GM19468 (cell line): ENCODE measurements around the gene AK4.

Experiments
- ATAC-seq: cut with Tn5 transposase; IDR thresholded peaks from one replicate; pipeline ENCODE4 v1.9.1; 2021; ENCODE audit warnings: mild to moderate bottlenecking, moderate library complexity, moderate number of reproducible peaks; ENCODE audit not compliant: unreplicated experiment; ENCODE audit errors: extremely low read depth

The AK4 gene

DNA sequence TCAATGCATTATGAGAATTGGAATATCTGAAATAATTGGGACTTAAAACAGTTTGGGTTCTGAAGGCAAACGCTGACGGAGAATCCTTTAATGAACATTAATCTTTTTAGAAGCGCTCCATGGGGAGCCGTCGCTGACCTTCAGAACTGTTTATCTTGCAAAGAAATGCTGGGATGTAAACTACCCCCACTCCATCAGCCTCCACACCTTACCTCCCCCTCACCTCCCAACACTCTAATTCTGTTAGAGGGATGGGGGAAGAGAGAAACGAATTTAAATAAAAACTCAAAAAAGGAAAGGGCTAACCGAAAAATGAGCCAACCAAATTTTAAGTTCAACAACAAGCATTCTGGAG, 117.3 kb downstream of the AK4 start:
- ATAC-seq = no peak

DNA sequence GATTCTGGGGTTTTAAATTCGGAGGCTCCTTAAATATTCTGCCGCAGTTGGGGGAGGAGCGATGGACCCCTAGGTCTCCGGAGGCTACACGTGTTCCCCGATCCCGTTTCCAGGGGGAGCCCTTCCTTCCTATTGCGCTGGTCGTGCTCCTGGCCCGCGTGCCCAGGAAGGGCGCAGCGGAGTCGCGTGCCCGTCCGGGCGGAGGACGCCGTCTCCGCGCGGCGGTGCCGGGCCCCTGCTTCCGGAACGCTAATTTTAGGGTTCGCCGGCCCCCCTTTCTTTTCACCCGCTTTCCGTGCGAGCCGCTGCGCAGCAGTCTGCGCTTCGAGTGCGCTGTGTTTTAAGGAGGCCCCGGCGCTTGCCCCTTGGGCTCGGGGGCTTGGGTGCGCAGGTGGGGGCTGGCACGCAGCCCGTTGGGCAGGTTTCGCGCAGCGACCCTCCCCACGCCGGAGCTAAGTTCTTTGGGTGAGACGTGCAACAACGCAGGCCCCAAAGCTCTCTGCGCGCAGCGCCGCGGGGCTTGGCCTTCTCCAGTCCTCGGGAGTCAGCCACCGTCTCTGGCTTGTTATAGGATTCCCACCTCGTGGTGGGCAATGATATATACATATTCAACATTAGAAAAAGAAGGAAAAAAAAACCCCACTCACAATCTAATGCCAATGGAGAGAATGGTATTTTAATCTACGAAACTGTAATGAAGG, 117.8 kb downstream of the AK4 start:
- ATAC-seq = no peak

DNA sequence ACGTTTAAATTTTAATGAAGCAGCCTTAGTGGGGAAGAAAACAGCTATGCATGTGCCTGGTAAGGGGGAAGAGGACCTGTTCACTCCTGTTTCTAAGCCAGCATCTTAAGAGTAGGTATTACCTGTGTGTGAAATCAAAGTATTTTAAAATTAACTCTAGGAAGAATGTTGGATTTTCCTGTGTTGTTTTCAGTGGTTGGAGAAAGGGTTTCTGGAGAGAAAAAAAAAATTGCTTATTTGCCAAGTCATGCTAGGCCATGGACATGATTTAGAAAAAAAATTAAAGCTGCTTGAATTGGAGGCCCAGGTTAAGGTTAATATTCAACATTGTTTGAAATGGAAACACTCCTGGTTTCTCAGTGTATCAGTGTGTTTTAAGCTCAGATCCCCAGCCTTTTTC, 118.5 kb downstream of the AK4 start:
- no peak for ATAC-seq

DNA sequence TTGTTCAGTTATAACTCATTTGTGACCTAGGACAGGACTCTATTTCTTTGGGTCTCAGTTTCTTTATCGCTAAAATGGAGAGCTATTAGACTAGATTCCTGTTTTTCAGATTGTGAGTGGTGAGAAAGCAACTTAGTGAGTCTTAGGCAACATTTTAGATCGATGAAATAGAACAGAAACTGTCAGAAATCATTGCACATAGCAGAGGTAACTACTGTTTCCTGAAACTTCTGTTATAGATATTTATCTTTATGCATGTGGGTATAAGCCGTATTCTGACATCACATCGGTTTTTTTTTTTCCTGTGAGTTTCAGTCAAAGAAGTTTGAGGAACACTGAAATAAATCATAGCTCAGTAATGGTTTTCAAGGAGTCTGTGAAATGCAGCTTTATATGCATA, 119.3 kb downstream of the AK4 start:
- ATAC-seq = no peak

DNA sequence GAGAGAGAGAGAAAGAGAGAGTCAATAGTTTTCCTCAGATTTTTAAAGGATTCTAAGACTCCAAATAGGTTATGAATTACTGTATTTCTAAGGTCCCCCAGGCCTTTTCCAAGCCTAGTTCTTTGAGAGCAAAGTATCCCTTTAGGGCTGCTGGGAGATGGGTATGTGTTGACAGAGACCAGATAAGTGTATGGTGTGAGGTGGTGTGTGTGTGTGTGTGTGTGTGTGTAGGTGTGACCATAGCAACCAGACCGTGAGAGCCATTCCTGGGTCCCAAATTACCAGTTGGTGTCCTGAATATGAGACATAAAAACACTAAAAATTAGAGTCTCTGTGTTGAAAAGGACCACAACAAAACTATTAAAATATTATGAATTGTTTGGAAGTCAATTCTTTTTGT, 119.7 kb downstream of the AK4 start:
- ATAC-seq = no peak

DNA sequence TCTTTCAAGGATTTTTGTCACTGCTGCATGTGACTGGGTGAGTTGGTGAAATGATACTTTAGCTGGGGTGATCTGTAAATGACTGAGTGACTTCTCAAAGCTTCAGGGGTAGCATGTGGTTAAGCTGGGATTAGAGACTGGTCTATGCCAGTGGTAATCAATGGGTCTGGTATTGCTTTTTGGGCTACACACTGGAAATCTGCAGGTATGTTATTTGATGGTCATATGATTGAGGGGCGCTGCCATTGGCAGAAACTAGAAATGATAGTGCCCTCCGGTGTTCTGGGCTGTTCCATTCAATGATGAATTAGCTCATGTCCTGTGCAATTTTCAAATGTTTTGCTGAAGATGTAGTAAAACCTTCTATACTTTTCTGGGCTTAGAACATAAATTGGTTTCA, 121.6 kb downstream of the AK4 start:
- ATAC-seq = no peak

DNA sequence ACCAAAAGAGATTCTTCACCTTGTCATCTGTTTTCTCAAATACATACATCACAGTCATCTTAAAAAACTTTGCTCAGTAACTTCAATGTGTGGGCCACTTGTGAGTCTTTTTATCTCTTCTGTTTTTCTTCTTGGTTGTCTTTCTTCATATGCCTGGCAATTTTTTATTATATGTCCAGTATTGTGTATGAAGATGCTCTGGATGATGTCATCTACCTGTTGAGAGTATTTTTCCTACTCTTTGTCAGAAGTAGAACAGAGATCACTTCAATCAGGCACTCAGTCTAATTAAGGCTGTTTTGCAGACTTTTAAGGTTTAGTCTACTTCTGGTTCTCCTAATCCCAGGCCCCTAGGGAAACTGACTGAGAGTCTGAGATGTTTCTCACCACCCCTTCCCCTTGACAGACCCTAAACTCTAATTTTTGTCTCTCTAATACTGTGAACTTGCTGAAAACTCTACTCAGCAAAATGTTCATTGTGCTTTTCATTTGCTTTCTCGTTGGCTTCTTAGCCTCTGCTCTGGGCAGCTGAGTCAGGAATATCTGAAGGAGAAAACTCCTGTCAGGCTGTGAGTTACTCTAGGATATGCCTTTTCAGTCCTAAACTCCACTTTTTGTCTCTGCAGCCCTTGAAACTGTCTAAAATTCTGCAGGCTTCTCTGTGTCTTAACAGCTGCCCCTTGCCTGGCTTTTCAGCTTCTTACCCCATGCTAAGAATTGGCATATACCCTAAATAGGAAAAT, 128.4 kb downstream of the AK4 start:
- no peak for ATAC-seq

DNA sequence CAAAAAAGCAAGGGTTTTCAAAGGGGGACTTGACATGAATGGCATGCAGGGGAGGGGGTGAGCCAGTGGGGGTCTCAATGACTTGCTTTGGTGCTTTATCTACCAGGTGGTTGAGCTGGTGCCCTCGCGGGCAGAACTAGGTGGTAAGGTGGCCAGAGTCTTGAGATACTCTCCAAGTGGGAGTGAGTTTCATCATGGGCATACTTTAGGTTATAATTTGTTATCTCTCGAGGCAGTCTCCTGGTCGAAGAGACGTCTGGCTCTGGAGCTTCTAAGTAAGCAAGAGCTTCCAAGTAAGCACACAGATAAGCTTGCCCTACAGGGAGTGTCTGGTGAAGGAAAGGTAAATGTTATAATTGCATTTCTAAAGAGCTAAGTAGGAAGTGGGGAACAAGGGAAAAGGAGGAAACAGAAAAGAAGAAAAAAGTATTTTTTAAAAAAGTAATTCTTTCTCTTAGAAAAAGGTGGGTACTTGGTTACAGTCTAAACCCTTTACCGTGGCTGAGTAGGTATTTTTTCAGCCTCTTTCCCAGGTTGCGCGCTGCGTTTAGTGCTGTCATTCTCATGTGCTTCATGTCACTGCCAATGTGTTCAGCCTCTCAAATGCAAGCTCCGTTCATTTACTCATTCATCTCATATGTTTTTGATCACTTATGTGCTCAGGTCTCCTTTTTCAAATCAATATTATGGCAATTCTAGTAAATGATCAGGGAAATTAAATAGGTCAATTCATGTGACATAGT, 129.8 kb downstream of the AK4 start:
- ATAC-seq = no peak

DNA sequence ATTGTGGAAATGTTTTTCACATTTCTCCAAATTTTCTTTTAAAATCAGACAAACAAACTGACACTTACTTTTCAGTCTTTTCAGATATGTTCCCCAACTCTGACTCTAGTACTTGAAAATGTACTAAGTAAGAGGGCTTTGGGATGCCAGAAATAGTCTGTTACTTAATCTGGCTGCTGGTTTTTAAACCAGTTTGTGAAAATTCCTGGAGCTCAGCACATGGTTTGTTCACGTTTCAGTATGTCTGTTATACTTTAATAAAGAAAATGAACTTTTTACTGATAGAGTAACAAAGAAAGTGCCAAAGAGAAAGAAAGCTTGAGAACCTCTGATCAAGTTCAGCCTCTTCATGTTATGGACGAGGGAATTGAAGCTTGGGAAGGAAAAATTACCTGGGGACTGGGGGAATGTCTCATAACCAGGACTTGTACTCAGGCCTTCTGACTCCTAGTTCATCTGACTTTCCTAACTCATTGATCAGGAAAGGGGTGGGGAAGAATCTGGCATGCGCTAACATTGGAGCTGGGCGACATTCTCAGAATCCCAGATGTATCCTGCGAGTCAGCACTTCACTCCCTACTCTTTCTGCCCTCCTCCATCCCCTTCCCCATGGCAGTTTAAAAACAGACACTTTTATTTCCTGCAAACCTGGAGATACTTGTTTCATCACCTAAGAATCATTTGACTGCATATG, 130.5 kb downstream of the AK4 start:
- ATAC-seq = no peak

DNA sequence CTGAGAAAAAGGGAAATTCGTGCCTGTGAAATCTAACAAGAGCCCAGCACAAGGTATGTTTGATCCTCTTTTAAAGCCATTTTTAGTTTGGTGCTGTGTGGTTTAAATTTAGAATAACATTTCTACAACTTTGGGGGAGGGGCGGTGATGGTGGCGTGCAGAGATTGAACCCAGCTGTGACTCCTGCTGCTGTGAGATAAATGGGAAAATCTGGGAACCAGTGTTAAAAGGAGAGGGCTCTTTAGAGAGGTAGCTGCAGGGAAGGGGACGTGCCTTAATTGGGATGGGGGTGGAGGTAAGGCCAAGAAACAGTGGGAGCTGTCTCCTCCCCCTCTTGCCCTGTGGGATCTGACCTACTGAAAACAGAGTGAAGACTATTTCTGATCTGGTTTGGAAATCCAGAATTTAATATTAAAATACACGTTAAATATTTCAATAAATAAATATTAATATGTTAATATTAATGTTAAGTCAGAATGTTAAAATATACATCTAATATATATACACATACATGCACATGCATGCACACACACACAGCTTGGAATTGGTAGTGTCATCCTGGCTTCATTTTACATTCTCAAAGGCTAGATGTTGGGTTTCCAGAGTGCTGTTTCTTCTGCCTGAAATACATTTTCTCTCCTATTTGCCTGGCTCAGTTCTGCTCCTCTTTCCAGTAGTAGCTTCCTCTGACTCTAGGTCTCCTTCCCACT, 131.2 kb downstream of the AK4 start:
- no peak for ATAC-seq
